ENCODE results near the gene CEP126. TPM values are rescaled to one million over a fixed set of nuclear protein-coding genes. Genes with fewer than 3 reads are reported as not detected.
A peak's percentile ranks its signal among the peaks of the same experiment; 100 is the strongest.

The CEP126 gene
- total RNA-seq (2021; fragmentation: NEBNext Ultra II Directional; extraction: Animal tissue kit (Norgen Biotek cat#: 25700)): 1 to 10 TPM; 1.8 to 2.4 (median 2.1) TPM
- long read RNA-seq, partial matches to known transcripts: 0 of 1 reads
- long read RNA-seq, other reads (novel, unspliced or antisense): 1 of 1 reads

GRCh38 chr11:101914738-101915426, at the start of gene CEP126:
Gene CEP126 (plus strand): TSS chr11:101915010. CDS start chr11:101915285, 275 bp downstream.
- Mint-ChIP-seq H3K27me3 (ENCODE audit: insufficient read depth) (no peaks in the 10 kb centered on the region), H3K27ac (peak within 1 kb of the TSS; percentile 90), H3K36me3 (ENCODE audit: low read depth) (no peaks in the 10 kb centered on the region), H3K4me1 (ENCODE audit: low read depth) (peaks cover 39% of the 10 kb centered on the region), H3K9me3 (no peaks in the 10 kb centered on the region), H3K4me3 (peak within 1 kb of the TSS; percentile 92)
- TF ChIP-seq CTCF (IDR thresholded peaks at IDR 0.05): peak; percentile 75
- peak; percentile 95 for DNase-seq

GRCh38 chr11:101866619-101867491, 48.0 kb upstream of the CEP126 start:
- Mint-ChIP-seq H3K36me3 (ENCODE audit: low read depth) (peaks cover 17% of the 10 kb centered on the region), H3K4me1 (ENCODE audit: low read depth) (peaks cover 97% of the 10 kb centered on the region), H3K9me3 (peaks cover 11% of the 10 kb centered on the region), H3K27ac (peak overlapping the region; percentile 60), H3K27me3 (ENCODE audit: insufficient read depth) (peaks cover 2% of the 10 kb centered on the region; the same call in 1 of the 2 replicates), H3K4me3 (peak overlapping the region; percentile 47)
- no peak for TF ChIP-seq CTCF (IDR thresholded peaks at IDR 0.05)
- peak; percentile 75 for DNase-seq

GRCh38 chr11:101867951-101868350, 46.9 kb upstream of the CEP126 start:
- Mint-ChIP-seq H3K4me1 (ENCODE audit: low read depth) (peaks cover 86% of the 10 kb centered on the region), H3K36me3 (ENCODE audit: low read depth) (peaks cover 17% of the 10 kb centered on the region), H3K27me3 (ENCODE audit: insufficient read depth) (peaks cover 2% of the 10 kb centered on the region; the same call in 1 of the 2 replicates), H3K27ac (peak overlapping the region; percentile 60), H3K9me3 (peaks cover 11% of the 10 kb centered on the region), H3K4me3 (no peak overlapping the region)
- no peak for DNase-seq
- TF ChIP-seq CTCF (IDR thresholded peaks at IDR 0.05): no peak

- Mint-ChIP-seq H3K4me1 (ENCODE audit: low read depth) (peaks cover 73% of the 10 kb centered on the region), H3K36me3 (ENCODE audit: low read depth) (peaks cover 10% of the 10 kb centered on the region; the same call in 1 of the 2 replicates), H3K4me3 (peak overlapping the region; percentile 42), H3K9me3 (no peaks in the 10 kb centered on the region), H3K27ac (peak overlapping the region; percentile 59), H3K27me3 (ENCODE audit: insufficient read depth) (peaks cover 2% of the 10 kb centered on the region; the same call in 1 of the 2 replicates)
- peak; percentile 28; the same call in 1 of the 2 replicates for TF ChIP-seq CTCF (IDR thresholded peaks at IDR 0.05)
- DNase-seq: peak; percentile 76
Observed at GRCh38 chr11:101870510-101870909, 44.3 kb upstream of the CEP126 start.

GRCh38 chr11:101872171-101872882, 42.5 kb upstream of the CEP126 start:
- peaks cover 2% of the 10 kb centered on the region; the same call in 1 of the 2 replicates for H3K27me3 Mint-ChIP-seq (ENCODE audit: insufficient read depth)
- H3K4me3 Mint-ChIP-seq: no peak overlapping the region
- no peak for TF ChIP-seq CTCF (IDR thresholded peaks at IDR 0.05)
- DNase-seq: no peak
- H3K27ac Mint-ChIP-seq: no peak overlapping the region
- H3K9me3 Mint-ChIP-seq: no peaks in the 10 kb centered on the region
- peaks cover 10% of the 10 kb centered on the region; the same call in 1 of the 2 replicates for H3K36me3 Mint-ChIP-seq (ENCODE audit: low read depth)
- peaks cover 57% of the 10 kb centered on the region for H3K4me1 Mint-ChIP-seq (ENCODE audit: low read depth)
